Measurements from ENCODE around the gene C3orf22.

DNA sequence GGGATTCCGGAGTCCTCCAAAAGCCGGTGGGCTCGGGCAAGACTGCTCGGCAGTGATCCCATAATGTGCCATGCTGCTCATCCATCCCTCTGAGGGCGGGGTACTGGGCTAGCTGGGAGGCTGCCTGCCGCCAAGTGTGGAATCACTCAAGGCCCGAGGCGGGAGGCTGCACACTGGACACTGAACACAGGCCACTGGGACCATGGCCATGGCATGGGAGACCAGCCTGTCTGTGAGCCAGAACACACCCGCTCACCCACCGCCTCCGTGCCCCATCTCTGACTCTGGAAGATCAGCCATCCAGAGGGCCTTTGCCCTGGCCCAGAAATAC, 1.4 kb downstream of the C3orf22 start:
- TF ChIP-seq, protein P1, sequence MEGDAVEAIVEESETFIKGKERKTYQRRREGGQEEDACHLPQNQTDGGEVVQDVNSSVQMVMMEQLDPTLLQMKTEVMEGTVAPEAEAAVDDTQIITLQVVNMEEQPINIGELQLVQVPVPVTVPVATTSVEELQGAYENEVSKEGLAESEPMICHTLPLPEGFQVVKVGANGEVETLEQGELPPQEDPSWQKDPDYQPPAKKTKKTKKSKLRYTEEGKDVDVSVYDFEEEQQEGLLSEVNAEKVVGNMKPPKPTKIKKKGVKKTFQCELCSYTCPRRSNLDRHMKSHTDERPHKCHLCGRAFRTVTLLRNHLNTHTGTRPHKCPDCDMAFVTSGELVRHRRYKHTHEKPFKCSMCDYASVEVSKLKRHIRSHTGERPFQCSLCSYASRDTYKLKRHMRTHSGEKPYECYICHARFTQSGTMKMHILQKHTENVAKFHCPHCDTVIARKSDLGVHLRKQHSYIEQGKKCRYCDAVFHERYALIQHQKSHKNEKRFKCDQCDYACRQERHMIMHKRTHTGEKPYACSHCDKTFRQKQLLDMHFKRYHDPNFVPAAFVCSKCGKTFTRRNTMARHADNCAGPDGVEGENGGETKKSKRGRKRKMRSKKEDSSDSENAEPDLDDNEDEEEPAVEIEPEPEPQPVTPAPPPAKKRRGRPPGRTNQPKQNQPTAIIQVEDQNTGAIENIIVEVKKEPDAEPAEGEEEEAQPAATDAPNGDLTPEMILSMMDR (IDR thresholded peaks at IDR 0.05), result no peak
- no peak for TF ChIP-seq EP300 (IDR thresholded peaks at IDR 0.05)

All from ovary (tissue), 3 donors.